HG02798 (cell line): ENCODE results near the gene ADGRA1.
"Not testable (repeated sequence)": the region's sequence is repeated elsewhere in the genome, so short reads cannot be mapped to it uniquely, and the experiment has no call there.

Experiments used
- ATAC-seq: cut with Tn5 transposase; IDR thresholded peaks from one replicate; pipeline ENCODE4 v1.9.1; 2021; ENCODE audit warnings: mild to moderate bottlenecking; ENCODE audit not compliant: unreplicated experiment, poor library complexity

Gene ADGRA1

GRCh38 chr10:133087679-133088178 is at the start of gene ADGRA1:
Gene ADGRA1 (plus strand): TSS chr10:133087924. CDS start chr10:133088910, 986 bp downstream.
- no peak for ATAC-seq

- no peak for ATAC-seq
Observed at GRCh38 chr10:133038036-133038823, 49.5 kb upstream of the ADGRA1 start.

- ATAC-seq, result no peak
Observed at GRCh38 chr10:133039107-133039802, 48.5 kb upstream of the ADGRA1 start.

- no peak for ATAC-seq
Observed at GRCh38 chr10:133039803-133040165, 47.9 kb upstream of the ADGRA1 start.

GRCh38 chr10:133040198-133040597 is 47.5 kb upstream of the ADGRA1 start:
- no peak for ATAC-seq

GRCh38 chr10:133041101-133041500 is 46.6 kb upstream of the ADGRA1 start:
- no peak for ATAC-seq

GRCh38 chr10:133042061-133042460 is 45.7 kb upstream of the ADGRA1 start:
- ATAC-seq, result no peak

- ATAC-seq, result no peak
Observed at GRCh38 chr10:133042816-133043215, 44.9 kb upstream of the ADGRA1 start.

GRCh38 chr10:133043541-133044225 is 44.0 kb upstream of the ADGRA1 start:
- ATAC-seq, result no peak

GRCh38 chr10:133044401-133044811 is 43.3 kb upstream of the ADGRA1 start:
- ATAC-seq, result no peak

- ATAC-seq, result no peak
Observed at GRCh38 chr10:133045556-133046389, 42.0 kb upstream of the ADGRA1 start.

- ATAC-seq, result no peak
Observed at GRCh38 chr10:133046390-133046765, 41.3 kb upstream of the ADGRA1 start.

GRCh38 chr10:133047526-133048123 is 40.1 kb upstream of the ADGRA1 start:
- no peak for ATAC-seq

- ATAC-seq, result no peak
Observed at GRCh38 chr10:133048266-133048665, 39.5 kb upstream of the ADGRA1 start.

- ATAC-seq, result no peak
Observed at GRCh38 chr10:133048926-133049325, 38.8 kb upstream of the ADGRA1 start.

- ATAC-seq, result no peak
Observed at GRCh38 chr10:133049639-133050038, 38.1 kb upstream of the ADGRA1 start.

- no peak for ATAC-seq
Observed at GRCh38 chr10:133050371-133050770, 37.4 kb upstream of the ADGRA1 start.

- ATAC-seq, result no peak
Observed at GRCh38 chr10:133052076-133052475, 35.6 kb upstream of the ADGRA1 start.

- not testable (repeated sequence) for ATAC-seq
Observed at GRCh38 chr10:133053527-133054133, 34.1 kb upstream of the ADGRA1 start.
